GM06990 (cell line): ENCODE results near the gene TIMM8A.
A peak's percentile ranks its signal among the peaks of the same experiment; 100 is the strongest.
"Not testable (repeated sequence)": the region's sequence is repeated elsewhere in the genome, so short reads cannot be mapped to it uniquely, and the experiment has no call there.

Experiments used
- DNase-seq: peaks from one replicate; pipeline ENCODE4 v3.0.0-alpha.2; 2011; ENCODE audit not compliant: insufficient read length; ENCODE audit errors: extremely low read depth
- H3K27me3 ChIP-seq: replicated peaks from 2 replicates; pipeline ENCODE4 v1.6.0; 2011; ENCODE audit warnings: low read length; ENCODE audit not compliant: control insufficient read depth, insufficient read depth
- H3K36me3 ChIP-seq: 2 replicates; pipeline ENCODE4 v1.5.1; 2011; ENCODE audit warnings: low read length; ENCODE audit not compliant: control insufficient read depth, insufficient read depth
- H3K4me3 ChIP-seq: replicated peaks from 2 replicates; pipeline ENCODE4 v1.5.1; 2011; ENCODE audit warnings: low read depth, mild to moderate bottlenecking, control low read depth, low read length
- CTCF ChIP-seq: IDR thresholded peaks from 2 replicates; pipeline ENCODE4 v1.5.1; 2011; ENCODE audit warnings: low read length, control low read depth, mild to moderate bottlenecking, inconsistent platforms; ENCODE audit not compliant: insufficient read depth, poor library complexity, severe bottlenecking

TIMM8A gene

GRCh38 chrX:101357166-101357795 lies 8.7 kb upstream of the TIMM8A start:
- peaks cover 11% of the 10 kb centered on the region for H3K36me3 ChIP-seq
- DNase-seq: no peak
- peak; percentile 36 for TF ChIP-seq CTCF
- no peak overlapping the region for H3K4me3 ChIP-seq
- H3K27me3 ChIP-seq: no peaks in the 10 kb centered on the region

- Histone ChIP-seq H3K36me3 (peaks cover 2% of the 10 kb centered on the region; the same call in 1 of the 2 replicates), H3K4me3 (peak overlapping the region; percentile 76), H3K27me3 (no peaks in the 10 kb centered on the region)
- TF ChIP-seq CTCF: no peak
- DNase-seq: no peak
Measured at GRCh38 chrX:101349193-101349562, 636 bp upstream of the TIMM8A start.

GRCh38 chrX:101347859-101348451 lies 587 bp downstream of the TIMM8A start:
- no peak for TF ChIP-seq CTCF
- H3K27me3 ChIP-seq: no peaks in the 10 kb centered on the region
- peak overlapping the region; percentile 76 for H3K4me3 ChIP-seq
- peaks cover 2% of the 10 kb centered on the region; the same call in 1 of the 2 replicates for H3K36me3 ChIP-seq
- DNase-seq: no peak

- H3K27me3 ChIP-seq: no peaks in the 10 kb centered on the region
- TF ChIP-seq CTCF: no peak
Measured at GRCh38 chrX:101337776-101338271, 10.7 kb downstream of the TIMM8A start.

GRCh38 chrX:101334310-101334709 lies 14.2 kb downstream of the TIMM8A start:
- DNase-seq, H3K4me3 ChIP-seq, H3K27me3 ChIP-seq, H3K36me3 ChIP-seq: not testable (repeated sequence)

More at GRCh38 chrX:101337776-101338271, 10.7 kb downstream of the TIMM8A start:
- H3K4me3 ChIP-seq: no peak overlapping the region
- DNase-seq: no peak
- no peaks in the 10 kb centered on the region for H3K36me3 ChIP-seq

- not testable (repeated sequence) for H3K4me3 ChIP-seq, H3K36me3 ChIP-seq, DNase-seq, H3K27me3 ChIP-seq
Measured at GRCh38 chrX:101326600-101326999, 21.9 kb downstream of the TIMM8A start.
